Left lung (tissue), 10 donors: ENCODE results near the gene CREB5. TPM values are rescaled to one million over a fixed set of nuclear protein-coding genes. Genes with fewer than 3 reads are reported as not detected.

Experiments used
- ATAC-seq: fragments of 200-7000 bp; cut with Tn5 transposase; one replicate; pipeline ENCODE4 v1.9.1; 2020; ENCODE audit warnings: moderate library complexity
- DNase-seq, 4 donors: peaks; one replicate each; pipeline ENCODE4 v3.0.0-alpha.2; 2013 to 2020
- H3K27ac ChIP-seq, 2 donors: fragments of 200-600 bp; sonication (generic) in 1 of 2; one replicate each; pipeline versions ENCODE4 v1.5.0 to v1.8.0; 2020 to 2021
- H3K27me3 ChIP-seq, 2 donors: fragments of 200-600 bp; sonication (generic) in 1 of 2; one replicate each; pipeline versions ENCODE4 v1.5.0 to v1.8.0; 2020 to 2021
- H3K36me3 ChIP-seq, 2 donors: fragments of 200-600 bp; sonication (generic) in 1 of 2; one replicate each; pipeline versions ENCODE4 v1.5.0 to v1.8.0; 2020 to 2021
- H3K4me1 ChIP-seq, 2 donors: fragments of 200-600 bp; one replicate each; pipeline ENCODE4 v1.8.0; 2021
- H3K4me3 ChIP-seq, 2 donors: fragments of 200-600 bp; sonication (generic) in 1 of 2; one replicate each; pipeline versions ENCODE4 v1.5.0 to v1.8.0; 2020 to 2021; ENCODE audit warnings: mild to moderate bottlenecking in 1 of 2
- H3K9me3 ChIP-seq, 2 donors: fragments of 200-600 bp; sonication (generic) in 1 of 2; one replicate each; pipeline versions ENCODE4 v1.5.0 to v1.8.0; 2020 to 2021
- intact Hi-C, 2 donors: fragments of 100-400 bp; cut with DNase I; formaldehyde crosslinking; loops; one replicate each; pipeline versions ENCODE4 v1.11.2 to v1.14.2; 2022
- polyA plus RNA-seq, 6 donors: library from polyadenylated mRNA; unstranded; fragments of 120-200 nt; gene quantifications; one replicate each; pipeline ENCODE4 v1.2.1, GENCODE V29; 2013; ENCODE audit not compliant: insufficient read length in 6 of 6
- total RNA-seq, 2 donors: library from RNA; stranded (reverse); fragmentation: NEBNext Ultra II Directional; extraction: Animal tissue kit (Norgen Biotek cat#: 25700); gene quantifications; one replicate each; pipeline ENCODE4 v1.2.1, GENCODE V29; 2021
- TF ChIP-seq, protein P1 (sequence below), 2 donors: fragments of 200-600 bp; sonication (generic) in 1 of 2; IDR thresholded peaks; one replicate each; pipeline versions ENCODE4 v1.5.0 to v1.8.0; 2021; ENCODE audit warnings: antibody characterized with exemption in 2 of 2
- donor health status: DM: no; HTN: yes; CAD: no.
- donor health status: DM: no; HTN: no; CAD: no.

The CREB5 gene
- total and polyA plus RNA-seq, 8 donors = 6.6 to 19.9 (median 15.7) TPM

DNA sequence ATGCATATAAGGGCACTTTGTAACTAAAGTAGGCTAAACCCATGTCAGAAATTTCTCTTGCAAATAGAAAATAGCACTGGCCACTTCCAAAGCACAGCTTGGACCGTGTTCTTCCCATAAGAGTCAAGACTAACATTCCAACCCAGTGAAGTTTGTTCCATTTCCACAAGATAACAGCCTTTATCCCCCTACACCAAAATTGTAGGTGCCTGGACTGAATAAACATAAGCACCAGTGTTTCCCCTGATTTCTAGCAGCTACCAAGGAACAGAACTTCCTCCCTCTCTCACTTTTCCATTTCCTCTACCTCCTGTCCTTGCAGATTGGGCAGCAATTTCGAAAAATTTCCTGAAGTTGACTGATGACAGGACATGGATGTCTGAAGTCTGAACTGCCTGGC is 219.7 kb downstream of the CREB5 start:
- ATAC-seq (no peak), DNase-seq (no peak)
- TF ChIP-seq, protein P1, sequence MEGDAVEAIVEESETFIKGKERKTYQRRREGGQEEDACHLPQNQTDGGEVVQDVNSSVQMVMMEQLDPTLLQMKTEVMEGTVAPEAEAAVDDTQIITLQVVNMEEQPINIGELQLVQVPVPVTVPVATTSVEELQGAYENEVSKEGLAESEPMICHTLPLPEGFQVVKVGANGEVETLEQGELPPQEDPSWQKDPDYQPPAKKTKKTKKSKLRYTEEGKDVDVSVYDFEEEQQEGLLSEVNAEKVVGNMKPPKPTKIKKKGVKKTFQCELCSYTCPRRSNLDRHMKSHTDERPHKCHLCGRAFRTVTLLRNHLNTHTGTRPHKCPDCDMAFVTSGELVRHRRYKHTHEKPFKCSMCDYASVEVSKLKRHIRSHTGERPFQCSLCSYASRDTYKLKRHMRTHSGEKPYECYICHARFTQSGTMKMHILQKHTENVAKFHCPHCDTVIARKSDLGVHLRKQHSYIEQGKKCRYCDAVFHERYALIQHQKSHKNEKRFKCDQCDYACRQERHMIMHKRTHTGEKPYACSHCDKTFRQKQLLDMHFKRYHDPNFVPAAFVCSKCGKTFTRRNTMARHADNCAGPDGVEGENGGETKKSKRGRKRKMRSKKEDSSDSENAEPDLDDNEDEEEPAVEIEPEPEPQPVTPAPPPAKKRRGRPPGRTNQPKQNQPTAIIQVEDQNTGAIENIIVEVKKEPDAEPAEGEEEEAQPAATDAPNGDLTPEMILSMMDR (IDR thresholded peaks at IDR 0.05) = no peak

DNA sequence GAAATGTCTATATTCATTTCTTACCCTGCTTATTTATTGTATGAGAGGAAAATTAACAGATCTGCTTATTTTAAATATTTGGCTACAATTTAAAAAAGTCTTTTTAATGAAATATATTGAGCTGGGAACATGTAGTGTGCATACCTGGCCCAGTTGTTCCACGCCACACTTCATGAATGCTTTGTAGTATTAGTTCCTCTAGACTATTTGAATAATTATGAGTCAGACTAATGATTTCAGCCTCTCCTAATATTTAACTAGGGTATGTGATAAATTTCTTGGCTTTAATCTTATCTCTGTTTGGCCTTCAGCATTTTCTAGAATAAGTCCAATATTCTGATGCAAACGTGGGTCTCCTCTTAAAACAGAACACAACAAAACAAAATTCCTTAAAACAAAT is 226.6 kb downstream of the CREB5 start:
- DNase-seq (no peak), ATAC-seq (no peak)
- no peaks in the 10 kb centered on the region for H3K4me1 ChIP-seq
- H3K27ac ChIP-seq = no peak overlapping the region
- intact Hi-C loops = no loop called here
- no peaks in the 10 kb centered on the region for H3K27me3 ChIP-seq
- H3K9me3 ChIP-seq = no peaks in the 10 kb centered on the region
- no peaks in the 10 kb centered on the region for H3K36me3 ChIP-seq
- no peak overlapping the region for H3K4me3 ChIP-seq
- TF ChIP-seq, protein P1 (IDR thresholded peaks at IDR 0.05) = no peak

More for the DNA sequence above, 219.7 kb downstream of the CREB5 start:
- H3K27ac ChIP-seq = no peak overlapping the region
- H3K4me1 ChIP-seq = peaks cover 0 to 6% of the 10 kb centered on the region in 2 donors
- H3K4me3 ChIP-seq = no peak overlapping the region
- no peaks in the 10 kb centered on the region for H3K9me3 ChIP-seq
- intact Hi-C loops = no loop called here
- peaks cover 0 to 11% of the 10 kb centered on the region in 2 donors for H3K27me3 ChIP-seq
- H3K36me3 ChIP-seq = no peaks in the 10 kb centered on the region

DNA sequence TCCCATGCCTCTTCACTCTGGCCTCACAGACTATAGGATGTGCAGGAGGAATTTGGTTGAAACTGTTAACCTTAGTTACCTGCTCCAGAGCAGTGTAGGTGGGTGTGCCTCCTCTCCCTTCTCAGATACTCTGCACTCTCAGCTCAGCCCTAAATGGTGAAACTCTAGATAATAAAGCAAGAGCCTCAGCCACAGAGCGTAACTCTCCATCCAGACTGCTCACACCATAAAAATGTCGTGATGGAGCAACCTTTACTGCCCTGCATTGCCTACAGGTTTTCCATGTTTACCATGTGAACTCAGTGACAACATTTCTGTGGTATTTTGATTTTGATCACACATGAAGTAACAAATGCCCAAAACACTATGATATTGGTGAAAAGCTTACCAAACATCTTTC is 227.7 kb downstream of the CREB5 start:
- H3K36me3 ChIP-seq = no peaks in the 10 kb centered on the region
- no peak for ATAC-seq
- H3K4me1 ChIP-seq = no peaks in the 10 kb centered on the region
- no peak overlapping the region for H3K27ac ChIP-seq
- intact Hi-C loops = no loop called here
- no peak for DNase-seq
- H3K27me3 ChIP-seq = no peaks in the 10 kb centered on the region
- no peaks in the 10 kb centered on the region for H3K9me3 ChIP-seq
- TF ChIP-seq, protein P1 (IDR thresholded peaks at IDR 0.05) = no peak
- no peak overlapping the region for H3K4me3 ChIP-seq

- no peak for DNase-seq
- Histone ChIP-seq H3K27ac (no peak overlapping the region), H3K4me1 (no peaks in the 10 kb centered on the region), H3K4me3 (no peak overlapping the region), H3K27me3 (no peaks in the 10 kb centered on the region), H3K9me3 (no peaks in the 10 kb centered on the region), H3K36me3 (no peaks in the 10 kb centered on the region)
- ATAC-seq = no peak
- TF ChIP-seq, protein P1 (IDR thresholded peaks at IDR 0.05) = no peak
- intact Hi-C loops = no loop called here
Observed at GRCh38 chr7:28641752-28642545, 229.6 kb downstream of the CREB5 start.

- ATAC-seq (no peak), DNase-seq (no peak)
- Histone ChIP-seq H3K36me3 (no peaks in the 10 kb centered on the region), H3K27me3 (no peaks in the 10 kb centered on the region), H3K9me3 (no peaks in the 10 kb centered on the region), H3K27ac (no peak overlapping the region), H3K4me1 (no peaks in the 10 kb centered on the region), H3K4me3 (no peak overlapping the region)
- TF ChIP-seq, protein P1 (IDR thresholded peaks at IDR 0.05) = no peak
- intact Hi-C loops = no loop called here
Observed at GRCh38 chr7:28643188-28643569, 230.9 kb downstream of the CREB5 start.
